ENCODE measurements around the gene DSEL. TPM values are rescaled to one million over a fixed set of nuclear protein-coding genes. Genes with fewer than 3 reads are reported as not detected.

Gene DSEL
- total RNA-seq (10 to 100 TPM in 1 of 9 donors, 1 to 10 TPM in 8; 2.2 to 11.5 (median 5.1) TPM), polyA plus RNA-seq (1 to 10 TPM; 1.0 to 1.8 (median 1.1) TPM)
- long read RNA-seq, donor 1, result 0 reads
- long read RNA-seq, donor 2, full-length matches to known transcripts, result 1 of 1 reads
- long read RNA-seq, donor 2, partial matches to known transcripts, result 0 of 1 reads
- long read RNA-seq, donor 2, other reads (novel, unspliced or antisense), result 0 of 1 reads
- long read RNA-seq, donor 3, full-length matches to known transcripts, result 1 of 1 reads
- long read RNA-seq, donor 3, partial matches to known transcripts, result 0 of 1 reads
- long read RNA-seq, donor 3, other reads (novel, unspliced or antisense), result 0 of 1 reads
- long read RNA-seq, donor 4, full-length matches to known transcripts, result 1 of 3 reads
- long read RNA-seq, donor 4, partial matches to known transcripts, result 0 of 3 reads
- long read RNA-seq, donor 4, other reads (novel, unspliced or antisense), result 2 of 3 reads
- long read RNA-seq, donor 5, full-length matches to known transcripts, result 2 of 3 reads
- long read RNA-seq, donor 5, partial matches to known transcripts, result 0 of 3 reads
- long read RNA-seq, donor 5, other reads (novel, unspliced or antisense), result 1 of 3 reads
- long read RNA-seq, donor 6, full-length matches to known transcripts, result 2 of 4 reads
- long read RNA-seq, donor 6, partial matches to known transcripts, result 0 of 4 reads
- long read RNA-seq, donor 6, other reads (novel, unspliced or antisense), result 2 of 4 reads
- long read RNA-seq, donor 7, result 0 reads
- long read RNA-seq, donor 8, full-length matches to known transcripts, result 2 of 2 reads
- long read RNA-seq, donor 8, partial matches to known transcripts, result 0 of 2 reads
- long read RNA-seq, donor 8, other reads (novel, unspliced or antisense), result 0 of 2 reads
- long read RNA-seq, donor 9, result 0 reads
- long read RNA-seq, donor 10, result 0 reads

GRCh38 chr18:67516539-67517443 is at the start of gene DSEL:
DSEL (minus strand) TSS chr18:67516720; CDS start chr18:67514608, 2,112 bp downstream.
- peaks cover 9 to 14% of the 10 kb centered on the region in 2 donors for H3K4me1 ChIP-seq (replicated peaks in 1 of 2)
- H3K27ac ChIP-seq, result peak within 1 kb of the TSS in 4 of 5 donors; percentile 74 to 87 (median 80)
- no peak for TF ChIP-seq CTCF (IDR thresholded peaks at IDR 0.05)
- TF ChIP-seq POLR2A (IDR thresholded peaks at IDR 0.05), result peak; percentile 50 to 85
- peak; percentile 98 to 100 (median 99) for DNase-seq
- 0 to 1% (median 0%) methylated on average over 31 to 79 of the region's 79 CpGs for WGBS, 4 donors
- H3K4me3 ChIP-seq, result peak within 1 kb of the TSS in 3 of 4 donors; percentile 78 to 88 (median 78)
- no peaks in the 10 kb centered on the region for H3K9me3 ChIP-seq (replicated peaks in 1 of 3)
- H3K27me3 ChIP-seq, result no peaks in the 10 kb centered on the region
- no peaks in the 10 kb centered on the region for H3K36me3 ChIP-seq (replicated peaks in 1 of 2)
- intact Hi-C loops (cut with DNase I), result no loop called here

- 52 to 56% (median 53%) methylated on average over 2 of the region's 2 CpGs for WGBS, 4 donors
- no peak for DNase-seq
- TF ChIP-seq CTCF (IDR thresholded peaks at IDR 0.05) (no peak), POLR2A (IDR thresholded peaks at IDR 0.05) (no peak)
- Histone ChIP-seq H3K36me3 (replicated peaks in 1 of 2) (no peaks in the 10 kb centered on the region), H3K4me1 (replicated peaks in 1 of 2) (no peaks in the 10 kb centered on the region), H3K4me3 (no peak overlapping the region), H3K27ac (no peak overlapping the region), H3K27me3 (no peaks in the 10 kb centered on the region), H3K9me3 (replicated peaks in 1 of 3) (no peaks in the 10 kb centered on the region)
- intact Hi-C loops (cut with DNase I), result no loop called here
Observed at GRCh38 chr18:67553437-67553836, 36.9 kb upstream of the DSEL start.

GRCh38 chr18:67550872-67551520 is 34.5 kb upstream of the DSEL start:
- no peak overlapping the region for H3K27ac ChIP-seq
- 55 to 63% (median 60%) methylated on average over 3 of the region's 3 CpGs for WGBS, 4 donors
- no peaks in the 10 kb centered on the region for H3K36me3 ChIP-seq (replicated peaks in 1 of 2)
- H3K4me3 ChIP-seq, result no peak overlapping the region
- DNase-seq, result no peak
- intact Hi-C loops (cut with DNase I), result no loop called here
- H3K27me3 ChIP-seq, result no peaks in the 10 kb centered on the region
- no peaks in the 10 kb centered on the region for H3K4me1 ChIP-seq (replicated peaks in 1 of 2)
- no peak for TF ChIP-seq CTCF (IDR thresholded peaks at IDR 0.05)
- no peak for TF ChIP-seq POLR2A (IDR thresholded peaks at IDR 0.05)
- H3K9me3 ChIP-seq (replicated peaks in 1 of 3), result no peaks in the 10 kb centered on the region
